Mucosa of rectum (tissue), 2 donors: ENCODE results near the gene ENO3.
A peak's percentile ranks its signal among the peaks of the same experiment; 100 is the strongest.
"Not testable (repeated sequence)": the region's sequence is repeated elsewhere in the genome, so short reads cannot be mapped to it uniquely, and the experiment has no call there.

Experiments
- H3K27ac ChIP-seq, 2 donors: one replicate each; pipeline ENCODE4 v1.7.0; 2013; ENCODE audit warnings: inconsistent platforms in 2 of 2, low read depth in 2 of 2, low read length in 2 of 2
- H3K27me3 ChIP-seq, 2 donors: one replicate each; pipeline ENCODE4 v1.7.0; 2013; ENCODE audit warnings: low read length in 2 of 2; ENCODE audit not compliant: control insufficient read depth in 2 of 2, insufficient read depth in 2 of 2
- H3K36me3 ChIP-seq, 2 donors: one replicate each; pipeline ENCODE4 v1.7.0; 2013; ENCODE audit warnings: low read length in 2 of 2; ENCODE audit not compliant: control insufficient read depth in 2 of 2, insufficient read depth in 2 of 2
- H3K4me1 ChIP-seq, 2 donors: one replicate each; pipeline ENCODE4 v1.7.0; 2013; ENCODE audit warnings: low read length in 2 of 2, mild to moderate bottlenecking in 1 of 2; ENCODE audit not compliant: control insufficient read depth in 2 of 2, insufficient read depth in 2 of 2
- H3K4me3 ChIP-seq, 2 donors: one replicate each; pipeline ENCODE4 v1.7.0; 2013; ENCODE audit warnings: low read length in 2 of 2
- H3K9ac ChIP-seq, 2 donors: one replicate each; pipeline ENCODE4 v1.7.0; 2013; ENCODE audit warnings: low read length in 2 of 2, low read depth in 1 of 2, mild to moderate bottlenecking in 1 of 2
- H3K9me3 ChIP-seq, 2 donors: one replicate each; pipeline ENCODE4 v1.7.0; 2013; ENCODE audit warnings: low read length in 2 of 2; ENCODE audit not compliant: control insufficient read depth in 2 of 2
- donor health status: healthy.
- donor health status: Normal muscosa, but diverticular disease.

The ENO3 gene

GRCh38 chr17:4950746-4951204, at the start of gene ENO3:
ENO3 (plus strand) TSS chr17:4951119; CDS start chr17:4951830, 711 bp downstream.
- Histone ChIP-seq H3K27me3 (no peaks in the 10 kb centered on the region), H3K27ac (peak within 1 kb of the TSS; percentile 100), H3K9me3 (no peaks in the 10 kb centered on the region), H3K9ac (peak within 1 kb of the TSS; percentile 86 to 92), H3K36me3 (peaks cover 9 to 12% of the 10 kb centered on the region in 2 donors), H3K4me1 (peaks cover 20% of the 10 kb centered on the region in 2 donors), H3K4me3 (peak within 1 kb of the TSS; percentile 73 to 77)

- H3K27me3 ChIP-seq: peaks cover 4 to 13% of the 10 kb centered on the region in 2 donors
- peaks cover 21 to 29% of the 10 kb centered on the region in 2 donors for H3K4me1 ChIP-seq
- peaks cover 1 to 6% of the 10 kb centered on the region in 2 donors for H3K36me3 ChIP-seq
- no peaks in the 10 kb centered on the region for H3K9me3 ChIP-seq
- H3K27ac ChIP-seq: peak overlapping the region in 1 of 2 donors; percentile 43
- H3K9ac ChIP-seq: no peak overlapping the region
- H3K4me3 ChIP-seq: no peak overlapping the region
Measured at GRCh38 chr17:4901648-4902344, 49.1 kb upstream of the ENO3 start.

- Histone ChIP-seq H3K27ac (peak overlapping the region in 1 of 2 donors; percentile 44), H3K4me3 (no peak overlapping the region), H3K9ac (no peak overlapping the region), H3K4me1 (peaks cover 21 to 29% of the 10 kb centered on the region in 2 donors), H3K36me3 (no peaks in the 10 kb centered on the region), H3K27me3 (peaks cover 4 to 13% of the 10 kb centered on the region in 2 donors), H3K9me3 (no peaks in the 10 kb centered on the region)
Measured at GRCh38 chr17:4902540-4902939, 48.4 kb upstream of the ENO3 start.

GRCh38 chr17:4903051-4903818, 47.7 kb upstream of the ENO3 start, which contains the start of gene CHRNE:
CHRNE (minus strand) TSS chr17:4903098; CDS start chr17:4903063, 35 bp downstream.
- H3K4me1 ChIP-seq: peaks cover 21 to 29% of the 10 kb centered on the region in 2 donors
- H3K27me3 ChIP-seq: peaks cover 4 to 13% of the 10 kb centered on the region in 2 donors
- H3K27ac ChIP-seq: peak within 1 kb of the TSS in 1 of 2 donors; percentile 44
- H3K9ac ChIP-seq: no peak within 1 kb of the TSS
- peak within 1 kb of the TSS in 1 of 2 donors; percentile 45 for H3K4me3 ChIP-seq
- no peaks in the 10 kb centered on the region for H3K9me3 ChIP-seq
- no peaks in the 10 kb centered on the region for H3K36me3 ChIP-seq

GRCh38 chr17:4906642-4907041, 44.3 kb upstream of the ENO3 start:
- not testable (repeated sequence) for H3K9me3 ChIP-seq

GRCh38 chr17:4908301-4908700, 42.6 kb upstream of the ENO3 start:
- peaks cover 0 to 8% of the 10 kb centered on the region in 2 donors for H3K27me3 ChIP-seq
- H3K36me3 ChIP-seq: no peaks in the 10 kb centered on the region
- peaks cover 10 to 12% of the 10 kb centered on the region in 2 donors for H3K4me1 ChIP-seq
- no peak overlapping the region for H3K4me3 ChIP-seq
- no peaks in the 10 kb centered on the region for H3K9me3 ChIP-seq
- peak overlapping the region in 1 of 2 donors; percentile 50 for H3K27ac ChIP-seq
- H3K9ac ChIP-seq: peak overlapping the region in 1 of 2 donors; percentile 42

More at GRCh38 chr17:4906642-4907041, 44.3 kb upstream of the ENO3 start:
- not testable (repeated sequence) for H3K27ac ChIP-seq, H3K4me3 ChIP-seq, H3K36me3 ChIP-seq, H3K9ac ChIP-seq, H3K27me3 ChIP-seq
- peaks cover 15 to 19% of the 10 kb centered on the region in 2 donors for H3K4me1 ChIP-seq

GRCh38 chr17:4908711-4909496, 42.0 kb upstream of the ENO3 start:
- Histone ChIP-seq H3K4me1 (peaks cover 7 to 9% of the 10 kb centered on the region in 2 donors), H3K27ac (peak overlapping the region; percentile 13 to 50), H3K27me3 (peaks cover 0 to 8% of the 10 kb centered on the region in 2 donors), H3K36me3 (no peaks in the 10 kb centered on the region), H3K9me3 (no peaks in the 10 kb centered on the region), H3K4me3 (peak overlapping the region; percentile 3 to 38), H3K9ac (peak overlapping the region; percentile 32 to 42)

- no peak overlapping the region for H3K4me3 ChIP-seq
- H3K4me1 ChIP-seq: peaks cover 2% of the 10 kb centered on the region in 2 donors
- H3K9me3 ChIP-seq: no peaks in the 10 kb centered on the region
- no peak overlapping the region for H3K9ac ChIP-seq
- H3K27me3 ChIP-seq: no peaks in the 10 kb centered on the region
- H3K36me3 ChIP-seq: no peaks in the 10 kb centered on the region
- no peak overlapping the region for H3K27ac ChIP-seq
Measured at GRCh38 chr17:4913994-4914393, 36.9 kb upstream of the ENO3 start.

- not testable (repeated sequence) for H3K9me3 ChIP-seq, H3K27ac ChIP-seq, H3K9ac ChIP-seq, H3K4me1 ChIP-seq, H3K4me3 ChIP-seq, H3K27me3 ChIP-seq, H3K36me3 ChIP-seq
Measured at GRCh38 chr17:4914551-4914950, 36.4 kb upstream of the ENO3 start.
